Neural progenitor cell (in vitro differentiated cells): ENCODE data around the gene CHST13.

Experiments
- EZH2 ChIP-seq: fragments of 200-600 bp; sonication (generic); IDR thresholded peaks from 2 replicates; pipeline ENCODE4 v1.6.1; 2017; ENCODE audit warnings: antibody characterized with exemption, mild to moderate bottlenecking, moderate library complexity
- EZH2phosphoT487 ChIP-seq: fragments of 200-600 bp; sonication (generic); IDR thresholded peaks from 2 replicates; pipeline ENCODE4 v1.6.1; 2017; ENCODE audit warnings: antibody characterized with exemption
- TF ChIP-seq, protein P1 (sequence below): fragments of 200-600 bp; sonication (generic); IDR thresholded peaks from 2 replicates; pipeline ENCODE4 v1.5.1; 2017; ENCODE audit warnings: antibody characterized with exemption, mild to moderate bottlenecking

DNA sequence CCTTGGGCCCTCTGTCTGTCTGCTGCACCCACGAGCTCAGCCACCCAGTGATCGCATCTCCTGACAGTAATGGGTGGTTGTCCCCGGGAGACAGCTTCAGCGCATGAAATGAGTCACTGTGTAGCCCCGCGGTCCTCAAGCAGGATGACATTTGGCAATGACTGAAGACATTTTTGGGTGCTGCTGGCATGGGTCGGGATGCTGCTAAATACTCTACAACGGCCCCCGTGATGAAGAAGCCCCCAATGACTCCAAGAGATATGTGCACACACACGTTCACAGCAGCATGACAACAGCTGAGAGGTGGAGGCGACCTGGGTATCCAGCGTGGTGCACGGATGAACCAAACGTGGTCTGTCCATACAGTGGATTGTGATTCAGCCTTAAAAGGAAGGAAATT is 30.9 kb upstream of the CHST13 start:
- TF ChIP-seq, protein P1, sequence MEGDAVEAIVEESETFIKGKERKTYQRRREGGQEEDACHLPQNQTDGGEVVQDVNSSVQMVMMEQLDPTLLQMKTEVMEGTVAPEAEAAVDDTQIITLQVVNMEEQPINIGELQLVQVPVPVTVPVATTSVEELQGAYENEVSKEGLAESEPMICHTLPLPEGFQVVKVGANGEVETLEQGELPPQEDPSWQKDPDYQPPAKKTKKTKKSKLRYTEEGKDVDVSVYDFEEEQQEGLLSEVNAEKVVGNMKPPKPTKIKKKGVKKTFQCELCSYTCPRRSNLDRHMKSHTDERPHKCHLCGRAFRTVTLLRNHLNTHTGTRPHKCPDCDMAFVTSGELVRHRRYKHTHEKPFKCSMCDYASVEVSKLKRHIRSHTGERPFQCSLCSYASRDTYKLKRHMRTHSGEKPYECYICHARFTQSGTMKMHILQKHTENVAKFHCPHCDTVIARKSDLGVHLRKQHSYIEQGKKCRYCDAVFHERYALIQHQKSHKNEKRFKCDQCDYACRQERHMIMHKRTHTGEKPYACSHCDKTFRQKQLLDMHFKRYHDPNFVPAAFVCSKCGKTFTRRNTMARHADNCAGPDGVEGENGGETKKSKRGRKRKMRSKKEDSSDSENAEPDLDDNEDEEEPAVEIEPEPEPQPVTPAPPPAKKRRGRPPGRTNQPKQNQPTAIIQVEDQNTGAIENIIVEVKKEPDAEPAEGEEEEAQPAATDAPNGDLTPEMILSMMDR: no peak
- no peak for TF ChIP-seq EZH2
- no peak for TF ChIP-seq EZH2phosphoT487
